Mucosa of descending colon (tissue), 3 donors: ENCODE data around the gene BCORL1. TPM values are rescaled to one million over a fixed set of nuclear protein-coding genes. Genes with fewer than 3 reads are reported as not detected.

ENCODE experiments used
- ATAC-seq: fragments of 200-7000 bp; cut with Tn5 transposase; one replicate; pipeline ENCODE4 v1.9.1; 2020; ENCODE audit warnings: mild to moderate bottlenecking, moderate library complexity
- DNase-seq, 3 donors: peaks; one replicate each; pipeline ENCODE4 v3.0.0-alpha.2; 2020
- H3K36me3 ChIP-seq: fragments of 200-600 bp; one replicate; pipeline ENCODE4 v1.8.0; 2021; ENCODE audit warnings: low read depth, mild to moderate bottlenecking
- H3K4me1 ChIP-seq: fragments of 200-600 bp; one replicate; pipeline ENCODE4 v1.8.0; 2021; ENCODE audit warnings: low read depth, mild to moderate bottlenecking
- H3K4me3 ChIP-seq: fragments of 200-600 bp; one replicate; pipeline ENCODE4 v1.8.0; 2021; ENCODE audit warnings: mild to moderate bottlenecking
- H3K9me3 ChIP-seq: fragments of 200-600 bp; one replicate; pipeline ENCODE4 v1.8.0; 2021; ENCODE audit warnings: mild to moderate bottlenecking
- CTCF ChIP-seq: fragments of 200-600 bp; IDR thresholded peaks from one replicate; pipeline ENCODE4 v1.8.0; 2022; ENCODE audit warnings: antibody characterized with exemption, mild to moderate bottlenecking
- intact Hi-C, 2 donors: fragments of 100-400 bp; cut with DNase I in 1 of 2; cut with micrococcal nuclease in 1 of 2; formaldehyde crosslinking; loops; one replicate each; pipeline versions ENCODE4 v1.11.0 to v1.11.1; 2022; cut with DNase I, micrococcal nuclease
- total RNA-seq, 3 donors: library from RNA; stranded (reverse); fragmentation: NEBNext Ultra II Directional in 2 of 3; extraction: Animal tissue kit (Norgen Biotek cat#: 25700) in 2 of 3; gene quantifications; one replicate each; pipeline versions ENCODE4 v1.2.1 to v1.2.4, GENCODE V29; 2021 to 2023
- donor health status: DM: no; HTN: no; CAD: no; lungs with moderate emphysema.
- donor health status: DM: no; HTN: no; CAD: no.
- donor health status: DM: no; HTN: yes; CAD: no.

The BCORL1 gene
- total RNA-seq, 3 donors from 2014 or later, result 7.3 to 24.2 (median 10.0) TPM

- no peak for DNase-seq
- no peak for ATAC-seq
- TF ChIP-seq CTCF, result no peak
- Histone ChIP-seq H3K9me3 (no peaks in the 10 kb centered on the region), H3K36me3 (no peaks in the 10 kb centered on the region), H3K4me1 (no peaks in the 10 kb centered on the region), H3K4me3 (no peak overlapping the region)
- intact Hi-C loops, result no loop called here
Observed at GRCh38 chrX:130051176-130051845, 68.9 kb downstream of the BCORL1 start.

- intact Hi-C loops, result no loop called here
- no peak for TF ChIP-seq CTCF
- Histone ChIP-seq H3K9me3 (no peaks in the 10 kb centered on the region), H3K4me3 (no peak overlapping the region), H3K4me1 (no peaks in the 10 kb centered on the region), H3K36me3 (no peaks in the 10 kb centered on the region)
- ATAC-seq, result no peak
- no peak for DNase-seq
Observed at GRCh38 chrX:130053236-130053635, 70.8 kb downstream of the BCORL1 start.

- Histone ChIP-seq H3K4me3 (no peak overlapping the region), H3K9me3 (no peaks in the 10 kb centered on the region), H3K36me3 (no peaks in the 10 kb centered on the region), H3K4me1 (no peaks in the 10 kb centered on the region)
- TF ChIP-seq CTCF, result no peak
- DNase-seq, result no peak
- intact Hi-C loops, result loop anchor here in 1 of 2 donors (5.0 kb wide), 1 partner anchor 133 kb away; no protein-coding TSS in a partner anchor
- no peak for ATAC-seq
Observed at GRCh38 chrX:130055103-130055502, 72.7 kb downstream of the BCORL1 start.

- H3K9me3 ChIP-seq, result no peaks in the 10 kb centered on the region
- intact Hi-C loops, result loop anchor here in 1 of 2 donors (5.0 kb wide), 1 partner anchor 134 kb away; no protein-coding TSS in a partner anchor
Observed at GRCh38 chrX:130055899-130056298, 73.5 kb downstream of the BCORL1 start.

GRCh38 chrX:130057209-130057608 is 74.8 kb downstream of the BCORL1 start:
- no peaks in the 10 kb centered on the region for H3K36me3 ChIP-seq
- H3K4me3 ChIP-seq, result no peak overlapping the region
- TF ChIP-seq CTCF, result no peak
- H3K9me3 ChIP-seq, result no peaks in the 10 kb centered on the region
- intact Hi-C loops, result loop anchor here in 1 of 2 donors (5.0 kb wide), 1 partner anchor 135 kb away; no protein-coding TSS in a partner anchor
- no peak for ATAC-seq
- no peak for DNase-seq
- H3K4me1 ChIP-seq, result peaks cover 2% of the 10 kb centered on the region

More at GRCh38 chrX:130055899-130056298, 73.5 kb downstream of the BCORL1 start:
- no peak for TF ChIP-seq CTCF
- no peaks in the 10 kb centered on the region for H3K4me1 ChIP-seq
- no peak for ATAC-seq
- no peak overlapping the region for H3K4me3 ChIP-seq
- no peaks in the 10 kb centered on the region for H3K36me3 ChIP-seq
- no peak for DNase-seq
